Astrocyte (in vitro differentiated cells and primary cell): ENCODE measurements around the gene TFAP2A. TPM values are rescaled to one million over a fixed set of nuclear protein-coding genes. Genes with fewer than 3 reads are reported as not detected.
A peak's percentile ranks its signal among the peaks of the same experiment; 100 is the strongest.

Source experiments
- DNase-seq: peaks from one replicate; pipeline ENCODE4 v3.0.0-alpha.2; 2010; ENCODE audit warnings: low read depth
- FAIRE-seq: peaks from 2 replicates; lab custom pipeline; 2011; peaks lifted over from hg19 to GRCh38; lab: Jason Lieb, UNC
- H2AFZ ChIP-seq: 2 replicates; pipeline ENCODE4 v1.6.0; 2012; ENCODE audit warnings: low read depth, low read length, inconsistent platforms
- H3K27ac ChIP-seq: 2 replicates; pipeline ENCODE4 v1.5.1; 2011; ENCODE audit warnings: low read depth, low read length, inconsistent platforms
- H3K27me3 ChIP-seq: 2 replicates; pipeline ENCODE4 v1.6.0; 2011; ENCODE audit warnings: low read length, inconsistent platforms; ENCODE audit not compliant: insufficient read depth
- H3K36me3 ChIP-seq: 2 replicates; pipeline ENCODE4 v1.5.1; 2011; ENCODE audit warnings: low read length, inconsistent platforms; ENCODE audit not compliant: insufficient read depth
- H3K4me1 ChIP-seq: 2 replicates; pipeline ENCODE4 v1.5.1; 2011; ENCODE audit warnings: low read length, inconsistent platforms; ENCODE audit not compliant: insufficient read depth
- H3K4me2 ChIP-seq: 2 replicates; pipeline ENCODE4 v1.6.0; 2012; ENCODE audit warnings: low read length, inconsistent platforms
- H3K4me3 ChIP-seq: 2 replicates; pipeline ENCODE4 v1.5.1; 2011; ENCODE audit warnings: low read depth, mild to moderate bottlenecking, low read length, inconsistent platforms; ENCODE audit not compliant: insufficient read depth
- H3K79me2 ChIP-seq: 2 replicates; pipeline ENCODE4 v1.6.0; 2012; ENCODE audit warnings: mild to moderate bottlenecking, low read length, inconsistent platforms; ENCODE audit not compliant: insufficient read depth
- H3K9ac ChIP-seq: 2 replicates; pipeline ENCODE4 v1.6.0; 2012; ENCODE audit warnings: mild to moderate bottlenecking, low read length, inconsistent platforms
- H3K9me3 ChIP-seq: 2 replicates; pipeline ENCODE4 v1.5.1; 2012; ENCODE audit warnings: low read depth, mild to moderate bottlenecking, low read length, inconsistent platforms; ENCODE audit not compliant: insufficient read depth
- H4K20me1 ChIP-seq: 2 replicates; pipeline ENCODE4 v1.6.0; 2012; ENCODE audit warnings: low read length, inconsistent platforms; ENCODE audit not compliant: insufficient read depth
- H3K27ac Mint-ChIP-seq: one replicate; pipeline ENCODE4 v1.8.0; 2021; ENCODE audit warnings: mild to moderate bottlenecking, mixed read lengths; ENCODE audit not compliant: unreplicated experiment
- H3K27me3 Mint-ChIP-seq: one replicate; pipeline ENCODE4 v1.8.0; 2021; ENCODE audit warnings: low read depth, mixed read lengths; ENCODE audit not compliant: unreplicated experiment
- H3K36me3 Mint-ChIP-seq: one replicate; pipeline ENCODE4 v1.8.0; 2021; ENCODE audit warnings: low read depth, mixed read lengths; ENCODE audit not compliant: unreplicated experiment
- H3K4me1 Mint-ChIP-seq: one replicate; pipeline ENCODE4 v1.8.0; 2021; ENCODE audit warnings: low read depth, mixed read lengths; ENCODE audit not compliant: unreplicated experiment
- H3K4me3 Mint-ChIP-seq: one replicate; pipeline ENCODE4 v1.8.0; 2021; ENCODE audit warnings: mild to moderate bottlenecking, moderate library complexity, mixed read lengths; ENCODE audit not compliant: unreplicated experiment
- H3K9me3 Mint-ChIP-seq: one replicate; pipeline ENCODE4 v1.8.0; 2021; ENCODE audit warnings: mild to moderate bottlenecking, mixed read lengths; ENCODE audit not compliant: unreplicated experiment
- CTCF ChIP-seq: IDR thresholded peaks from 2 replicates; pipeline ENCODE4 v1.5.1; 2011; ENCODE audit warnings: low read depth, mild to moderate bottlenecking, inconsistent platforms, low read length, moderate library complexity; ENCODE audit not compliant: insufficient read depth
- EZH2 ChIP-seq: IDR thresholded peaks from 2 replicates; pipeline ENCODE4 v1.6.1; 2012; ENCODE audit warnings: mild to moderate bottlenecking, low read length, inconsistent platforms; ENCODE audit not compliant: insufficient read depth
- total RNA-seq: library from RNA; stranded (reverse); gene quantifications from 2 replicates; pipeline ENCODE4 v1.2.1, GENCODE V29; 2021

TFAP2A gene
- total RNA-seq, 1 donor from 2014 or later, result 6.6 TPM

- H3K27ac ChIP-seq, result no peak overlapping the region
- Mint-ChIP-seq H3K36me3 (no peaks in the 10 kb centered on the region), H3K4me3 (peak overlapping the region; percentile 85), H3K27ac (peak overlapping the region; percentile 92), H3K9me3 (peaks cover 30% of the 10 kb centered on the region), H3K4me1 (peaks cover 8% of the 10 kb centered on the region), H3K27me3 (peaks cover 89% of the 10 kb centered on the region)
- peak overlapping the region; percentile 58 for H2AFZ ChIP-seq
- peak overlapping the region; percentile 69 for H3K4me3 ChIP-seq
- H3K4me2 ChIP-seq, result peak overlapping the region; percentile 96
- TF ChIP-seq CTCF (no peak), EZH2 (peak; percentile 94)
- no peaks in the 10 kb centered on the region for H3K36me3 ChIP-seq
- H3K9ac ChIP-seq, result peak overlapping the region; percentile 60
- no peak for DNase-seq
- no peak for FAIRE-seq
- H3K79me2 ChIP-seq, result no peaks in the 10 kb centered on the region
- H3K4me1 ChIP-seq, result peaks cover 10% of the 10 kb centered on the region
- peaks cover 94% of the 10 kb centered on the region for H3K27me3 ChIP-seq
- H3K9me3 ChIP-seq, result no peaks in the 10 kb centered on the region
- H4K20me1 ChIP-seq, result peaks cover 16% of the 10 kb centered on the region
Measured at GRCh38 chr6:10411131-10411970, 3.5 kb downstream of the TFAP2A start.

DNA sequence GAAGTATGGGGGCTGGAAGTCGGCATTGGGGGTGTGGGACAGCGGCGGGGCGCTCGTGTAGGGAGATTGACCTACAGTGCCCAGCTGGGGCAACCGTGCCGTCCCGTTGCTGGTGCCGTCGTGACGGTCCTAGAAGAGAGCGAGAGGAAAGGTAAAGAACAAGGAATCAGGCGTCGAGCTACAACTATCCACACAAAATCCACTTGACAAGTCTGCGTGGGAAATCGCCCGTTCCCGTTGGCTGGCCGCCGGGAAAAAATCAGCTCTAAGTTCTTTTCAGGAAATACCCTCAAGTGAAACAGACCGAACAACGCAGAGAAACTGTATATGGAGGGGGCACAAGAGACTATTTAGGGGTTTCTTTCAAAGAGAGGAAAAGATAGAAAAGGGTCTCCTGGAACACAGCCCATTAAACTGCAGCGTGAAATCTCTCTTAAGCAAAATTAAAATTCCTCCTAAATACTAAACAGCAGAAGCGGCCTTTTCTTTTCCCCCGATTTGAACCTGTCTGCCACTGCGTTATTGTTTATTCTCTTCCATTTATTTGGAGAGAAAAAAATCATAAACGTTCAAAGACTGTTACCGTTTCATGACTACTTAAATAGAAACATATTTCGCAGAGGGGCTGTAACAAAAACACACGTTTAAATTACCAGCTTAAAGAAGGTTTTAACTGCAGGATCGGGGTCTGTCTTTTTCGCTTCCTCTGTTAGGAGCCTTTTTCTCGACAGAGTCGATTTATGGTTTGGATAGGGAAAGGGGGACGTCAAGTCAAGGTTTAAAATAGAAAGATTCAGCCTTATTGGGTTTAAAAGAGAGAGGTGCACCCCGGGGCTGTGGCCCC is 4.4 kb downstream of the TFAP2A start:
- Histone ChIP-seq H3K9me3 (no peaks in the 10 kb centered on the region), H4K20me1 (peaks cover 11% of the 10 kb centered on the region), H3K4me2 (no peak overlapping the region), H2AFZ (no peak overlapping the region), H3K4me3 (no peak overlapping the region), H3K4me1 (peaks cover 10% of the 10 kb centered on the region), H3K79me2 (no peaks in the 10 kb centered on the region), H3K27ac (no peak overlapping the region), H3K9ac (no peak overlapping the region), H3K36me3 (no peaks in the 10 kb centered on the region), H3K27me3 (peaks cover 94% of the 10 kb centered on the region)
- DNase-seq (no peak), FAIRE-seq (no peak)
- H3K27ac Mint-ChIP-seq, result peak overlapping the region; percentile 75
- no peaks in the 10 kb centered on the region for H3K36me3 Mint-ChIP-seq
- no peak for TF ChIP-seq CTCF
- TF ChIP-seq EZH2, result peak; percentile 97
- H3K9me3 Mint-ChIP-seq, result peaks cover 27% of the 10 kb centered on the region
- H3K4me1 Mint-ChIP-seq, result peaks cover 7% of the 10 kb centered on the region
- peaks cover 89% of the 10 kb centered on the region for H3K27me3 Mint-ChIP-seq
- peak overlapping the region; percentile 70 for H3K4me3 Mint-ChIP-seq
